CD4-positive, alpha-beta T cell treated with Interleukin-1 beta for 1 hour (primary cell): Measurements from ENCODE around the gene STEAP3.

ENCODE experiments used
- DNase-seq, 2 donors: peaks; one replicate each; pipeline ENCODE4 v3.0.0-alpha.2; 2020 to 2022

STEAP3 gene

DNA sequence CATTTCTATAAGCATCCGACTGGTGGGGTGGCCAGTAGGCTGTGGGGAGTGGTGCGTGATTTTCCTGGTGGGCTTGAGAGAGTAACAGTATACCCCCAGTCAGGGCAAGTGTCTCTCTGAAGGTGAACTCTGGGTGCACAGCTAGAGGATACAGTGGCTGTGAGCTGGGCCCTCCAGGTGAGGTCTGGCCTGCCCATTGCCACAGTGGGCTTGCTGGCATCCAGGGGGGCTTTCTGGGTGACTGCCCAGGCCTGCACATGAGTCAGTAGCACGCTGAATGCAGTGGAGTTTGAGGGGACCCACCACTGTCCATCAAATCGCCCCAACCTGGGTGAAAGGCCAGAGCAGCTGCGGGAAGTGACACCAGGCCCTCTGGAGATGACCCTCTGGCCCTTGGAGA, 4.5 kb downstream of the STEAP3 start:
- no peak for DNase-seq

GRCh38 chr2:119228964-119229363, 5.3 kb downstream of the STEAP3 start:
- no peak for DNase-seq

- DNase-seq = no peak
Measured at GRCh38 chr2:119229716-119230115, 6.1 kb downstream of the STEAP3 start.

- DNase-seq = no peak
Measured at GRCh38 chr2:119230219-119231185, 6.9 kb downstream of the STEAP3 start.

DNA sequence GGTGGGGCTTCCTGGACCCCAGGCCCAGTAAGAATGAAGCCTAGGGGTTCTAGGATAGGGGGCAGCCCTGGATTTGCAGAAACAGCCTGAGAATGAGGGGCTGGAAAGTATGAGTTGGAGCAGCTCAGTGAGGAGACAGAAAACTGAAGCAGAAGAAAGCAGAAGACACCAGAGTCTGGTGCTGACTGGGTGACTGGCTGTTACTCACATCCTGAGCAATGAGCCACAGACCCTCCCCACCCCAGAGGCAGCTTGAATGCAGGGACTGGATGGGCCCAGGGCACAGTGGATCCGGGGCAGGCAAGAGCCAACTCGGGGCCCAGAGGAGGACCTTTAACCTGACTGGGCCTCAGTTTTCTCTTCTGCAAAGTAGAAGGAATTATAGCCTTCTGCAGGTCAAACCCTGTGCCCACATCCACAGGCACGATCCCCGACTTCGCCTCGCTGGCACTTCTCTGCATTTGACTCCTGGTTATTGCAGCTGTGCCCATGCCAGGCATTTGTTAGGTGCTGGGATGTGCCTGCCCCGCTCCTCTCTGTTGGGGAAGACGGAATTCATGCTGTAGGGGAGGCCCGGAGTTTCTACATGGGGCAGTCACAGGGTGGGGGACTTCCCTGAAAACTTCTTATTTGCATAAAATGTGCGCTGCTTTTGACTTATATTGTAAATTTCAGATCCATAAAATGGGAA, 8.5 kb downstream of the STEAP3 start:
- DNase-seq = no peak

GRCh38 chr2:119232666-119232993, 9.0 kb downstream of the STEAP3 start:
- no peak for DNase-seq

DNA sequence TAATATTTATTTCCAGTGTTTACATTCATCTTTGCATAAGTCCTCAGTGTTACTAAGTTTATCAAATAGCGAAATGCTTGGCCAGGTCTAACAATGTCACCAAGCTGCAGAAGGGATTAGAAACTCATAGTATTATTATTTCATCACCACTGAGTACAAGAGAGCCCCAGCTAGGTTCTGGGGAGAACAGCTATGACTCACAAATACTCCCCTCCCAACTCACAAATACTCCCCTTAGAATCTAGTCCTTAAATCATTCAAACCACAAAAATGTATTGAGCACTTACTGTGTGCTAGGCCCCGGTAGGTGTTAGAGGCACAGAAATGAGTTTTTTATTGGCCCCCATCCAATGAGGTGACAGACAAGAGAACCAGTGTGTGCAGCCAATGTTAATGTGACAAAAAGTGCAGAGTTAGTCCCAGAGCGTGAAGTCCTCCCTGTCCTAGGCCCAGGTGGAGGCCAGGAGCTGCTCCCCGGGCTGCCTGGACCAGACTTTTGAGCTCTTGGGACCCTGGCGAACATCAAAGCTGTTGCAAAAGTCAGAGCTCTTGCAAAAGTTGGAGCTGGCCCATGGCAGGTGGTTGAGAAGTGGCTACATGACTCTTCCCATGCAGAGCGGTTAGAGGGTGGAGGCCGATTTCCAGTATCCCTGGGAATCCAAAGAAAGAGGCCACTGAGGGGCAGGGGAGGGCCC, 9.8 kb downstream of the STEAP3 start:
- no peak for DNase-seq

GRCh38 chr2:119234021-119235019, 10.7 kb downstream of the STEAP3 start:
- no peak for DNase-seq

- no peak for DNase-seq
Measured at GRCh38 chr2:119236796-119237195, 13.2 kb downstream of the STEAP3 start.

DNA sequence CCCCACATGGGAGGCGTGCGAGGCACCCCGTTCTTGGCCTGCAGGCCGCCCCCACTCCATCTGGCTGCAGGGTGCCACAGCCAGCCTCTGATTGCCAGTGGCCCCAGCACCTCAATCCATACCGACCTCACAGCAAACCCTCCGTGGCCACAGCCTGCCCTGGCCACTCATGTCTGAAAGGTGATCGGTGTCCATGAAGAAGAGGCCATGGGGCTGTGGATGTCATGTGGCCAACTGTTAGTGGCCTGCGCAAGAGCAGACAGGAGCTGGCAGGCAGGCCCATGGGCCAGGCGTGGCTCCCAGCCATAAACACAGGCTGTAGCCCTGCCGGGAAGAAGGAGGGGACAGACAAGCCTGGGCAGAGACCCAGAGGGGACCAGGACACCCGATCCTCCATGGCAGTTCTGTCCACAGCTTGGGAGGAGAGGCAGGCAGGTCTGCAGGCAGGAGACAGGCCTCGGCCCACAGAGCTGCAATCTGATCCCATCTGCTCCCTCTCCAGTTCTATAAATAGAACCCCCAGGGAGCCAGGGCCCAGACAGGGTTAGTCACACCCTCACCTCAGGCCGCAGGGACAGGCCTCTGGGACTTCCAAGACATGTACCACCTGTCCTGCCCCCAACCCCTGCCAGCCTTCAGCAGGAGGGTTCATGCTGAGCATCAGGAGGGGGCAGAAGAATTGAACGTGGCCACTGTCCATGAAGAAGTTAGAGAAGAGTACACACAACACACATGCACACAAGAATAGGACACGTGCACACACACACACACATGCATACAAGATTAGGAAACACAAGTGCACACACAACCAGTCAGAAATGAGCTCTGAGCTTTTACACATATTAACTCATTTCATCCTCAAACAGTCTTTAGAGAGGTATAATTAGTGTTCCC, 16.9 kb downstream of the STEAP3 start:
- no peak for DNase-seq

DNA sequence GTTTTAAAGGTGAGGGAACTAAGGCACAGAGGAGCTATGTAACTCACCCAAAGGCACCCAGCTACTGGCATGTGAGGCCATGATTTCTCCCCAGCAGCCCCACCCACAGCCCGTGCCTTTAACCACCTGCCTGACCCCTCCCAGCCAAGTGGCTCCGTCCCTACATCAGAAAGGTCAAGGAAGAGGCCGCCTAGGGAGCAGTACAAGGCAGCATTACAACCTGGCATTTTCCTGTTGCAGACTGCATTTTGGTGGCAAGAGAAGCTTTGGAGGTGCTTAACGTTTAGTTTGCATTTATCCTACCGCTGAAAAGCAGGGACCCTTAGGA, 17.5 kb downstream of the STEAP3 start:
- no peak for DNase-seq

DNA sequence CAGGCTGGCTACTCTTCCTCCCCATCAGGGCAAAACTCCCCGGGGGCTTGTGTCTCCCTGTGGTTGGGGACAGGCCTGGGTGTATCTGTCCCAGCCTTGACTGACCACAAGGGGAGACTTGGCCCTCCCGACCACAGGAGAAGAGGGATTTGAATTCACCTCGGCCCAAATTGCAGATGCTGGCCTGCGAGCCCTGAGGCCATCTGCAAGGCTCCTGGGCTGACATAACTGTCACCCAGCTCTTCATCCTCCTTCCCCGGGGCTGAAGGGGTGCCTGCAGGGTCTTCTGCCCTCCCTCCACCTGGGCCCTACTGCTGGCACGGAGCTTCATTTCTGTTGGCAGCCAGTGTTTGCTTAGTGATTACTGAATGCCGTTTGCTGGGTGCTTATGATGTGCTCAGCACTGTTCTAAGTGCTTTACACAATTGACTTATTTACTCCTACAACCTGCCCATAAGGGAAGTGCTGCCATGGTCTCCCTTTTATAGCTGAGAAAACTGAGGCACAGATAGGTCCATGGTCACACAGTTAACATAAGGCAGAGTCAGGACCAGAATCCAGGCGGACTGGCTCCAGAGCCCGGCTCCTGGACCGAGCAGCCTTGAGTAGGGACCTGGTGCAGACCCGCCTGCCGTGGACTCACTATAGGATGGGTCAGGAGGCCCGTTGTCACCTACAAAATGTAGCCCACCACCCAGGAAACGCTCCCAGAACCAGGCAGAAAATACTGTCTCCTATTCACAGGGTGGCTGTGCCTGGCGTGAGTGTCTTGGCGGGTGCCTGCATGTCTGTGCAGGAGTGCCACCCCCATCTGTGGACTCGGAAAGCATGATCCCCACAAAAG, 18.9 kb downstream of the STEAP3 start:
- no peak for DNase-seq

- no peak for DNase-seq
Measured at GRCh38 chr2:119243621-119244020, 20.0 kb downstream of the STEAP3 start.

DNA sequence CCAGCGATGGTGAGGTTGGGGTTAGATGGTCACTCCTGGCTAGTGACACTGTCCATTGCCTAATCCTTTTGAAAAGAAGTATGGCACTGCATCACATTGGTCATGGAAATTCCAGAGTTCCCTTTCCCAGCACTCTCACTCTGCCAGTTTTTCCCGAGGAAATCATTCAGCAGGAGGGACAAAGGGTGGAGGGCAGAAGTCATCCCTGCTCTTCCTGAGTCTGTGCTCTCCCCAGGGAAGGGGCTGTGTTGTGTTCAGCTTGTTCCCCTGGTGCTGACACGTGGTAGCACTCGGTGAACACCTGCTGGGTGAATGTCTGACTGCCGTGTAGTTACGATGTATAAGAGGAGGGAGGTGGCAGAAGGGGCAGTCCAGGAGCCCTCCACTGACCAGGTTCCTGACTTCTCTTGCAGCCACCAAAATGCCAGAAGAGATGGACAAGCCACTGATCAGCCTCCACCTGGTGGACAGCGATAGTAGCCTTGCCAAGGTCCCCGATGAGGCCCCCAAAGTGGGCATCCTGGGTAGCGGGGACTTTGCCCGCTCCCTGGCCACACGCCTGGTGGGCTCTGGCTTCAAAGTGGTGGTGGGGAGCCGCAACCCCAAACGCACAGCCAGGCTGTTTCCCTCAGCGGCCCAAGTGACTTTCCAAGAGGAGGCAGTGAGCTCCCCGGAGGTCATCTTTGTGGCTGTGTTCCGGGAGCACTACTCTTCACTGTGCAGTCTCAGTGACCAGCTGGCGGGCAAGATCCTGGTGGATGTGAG, 21.6 kb downstream of the STEAP3 start:
- DNase-seq = no peak

DNA sequence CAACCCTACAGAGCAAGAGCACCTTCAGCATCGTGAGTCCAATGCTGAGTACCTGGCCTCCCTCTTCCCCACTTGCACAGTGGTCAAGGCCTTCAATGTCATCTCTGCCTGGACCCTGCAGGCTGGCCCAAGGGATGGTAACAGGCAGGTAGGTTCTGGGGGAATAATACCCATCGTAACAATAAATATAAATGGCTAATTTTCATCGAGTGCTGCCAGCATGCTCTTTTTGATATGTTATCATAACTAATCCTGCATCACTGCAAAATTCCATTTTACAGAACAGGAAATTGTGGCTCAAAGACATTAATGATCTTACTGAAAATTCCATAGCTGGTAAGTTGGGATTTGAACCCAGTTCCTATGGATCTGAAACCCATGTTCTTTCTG, 22.2 kb downstream of the STEAP3 start:
- no peak for DNase-seq

GRCh38 chr2:119246884-119247843, 23.5 kb downstream of the STEAP3 start:
- no peak for DNase-seq

- no peak for DNase-seq
Measured at GRCh38 chr2:119247844-119248271, 24.2 kb downstream of the STEAP3 start.

- no peak for DNase-seq
Measured at GRCh38 chr2:119248311-119248710, 24.7 kb downstream of the STEAP3 start.
